ENCODE measurements around the gene IRAK2.

DNA sequence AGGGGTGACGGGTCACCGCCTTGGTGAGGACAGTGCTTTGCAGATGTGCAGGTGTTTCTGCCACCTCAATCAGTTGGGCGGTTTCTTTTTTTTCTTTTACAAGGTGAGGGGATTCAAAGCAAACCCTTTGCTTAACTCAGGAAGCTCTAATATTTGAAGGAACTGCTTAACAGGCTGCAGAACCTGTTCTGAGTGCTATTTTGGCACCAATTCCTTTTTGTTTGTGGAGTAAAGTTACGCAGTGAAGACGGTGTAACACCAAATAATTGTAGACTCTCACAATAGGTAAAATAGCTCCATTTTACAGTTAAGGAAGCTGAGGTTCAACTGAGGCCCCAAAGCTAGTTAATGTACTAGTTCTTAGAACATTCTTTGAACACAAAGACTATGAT is 121.4 kb downstream of the IRAK2 start:
- TF ChIP-seq, protein P1, sequence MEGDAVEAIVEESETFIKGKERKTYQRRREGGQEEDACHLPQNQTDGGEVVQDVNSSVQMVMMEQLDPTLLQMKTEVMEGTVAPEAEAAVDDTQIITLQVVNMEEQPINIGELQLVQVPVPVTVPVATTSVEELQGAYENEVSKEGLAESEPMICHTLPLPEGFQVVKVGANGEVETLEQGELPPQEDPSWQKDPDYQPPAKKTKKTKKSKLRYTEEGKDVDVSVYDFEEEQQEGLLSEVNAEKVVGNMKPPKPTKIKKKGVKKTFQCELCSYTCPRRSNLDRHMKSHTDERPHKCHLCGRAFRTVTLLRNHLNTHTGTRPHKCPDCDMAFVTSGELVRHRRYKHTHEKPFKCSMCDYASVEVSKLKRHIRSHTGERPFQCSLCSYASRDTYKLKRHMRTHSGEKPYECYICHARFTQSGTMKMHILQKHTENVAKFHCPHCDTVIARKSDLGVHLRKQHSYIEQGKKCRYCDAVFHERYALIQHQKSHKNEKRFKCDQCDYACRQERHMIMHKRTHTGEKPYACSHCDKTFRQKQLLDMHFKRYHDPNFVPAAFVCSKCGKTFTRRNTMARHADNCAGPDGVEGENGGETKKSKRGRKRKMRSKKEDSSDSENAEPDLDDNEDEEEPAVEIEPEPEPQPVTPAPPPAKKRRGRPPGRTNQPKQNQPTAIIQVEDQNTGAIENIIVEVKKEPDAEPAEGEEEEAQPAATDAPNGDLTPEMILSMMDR (IDR thresholded peaks at IDR 0.05): no peak
- TF ChIP-seq POLR2A (IDR thresholded peaks at IDR 0.05): no peak
